Muscle of leg (tissue), 11 donors: ENCODE data around the gene INSM1. TPM values are rescaled to one million over a fixed set of nuclear protein-coding genes. Genes with fewer than 3 reads are reported as not detected.
A peak's percentile ranks its signal among the peaks of the same experiment; 100 is the strongest.

Experiments
- DNase-seq: peaks from one replicate; pipeline ENCODE4 v3.0.0; 2013
- H3K27ac ChIP-seq: one replicate; pipeline ENCODE4 v1.5.1; 2013; ENCODE audit warnings: mild to moderate bottlenecking, low read length, control low read depth
- H3K27me3 ChIP-seq: one replicate; pipeline ENCODE4 v1.6.1; 2013; ENCODE audit warnings: low read length; ENCODE audit not compliant: control insufficient read depth, insufficient read depth
- H3K36me3 ChIP-seq: one replicate; pipeline ENCODE4 v1.6.1; 2013; ENCODE audit warnings: low read length; ENCODE audit not compliant: control insufficient read depth, insufficient read depth
- H3K4me1 ChIP-seq: one replicate; pipeline ENCODE4 v1.6.1; 2013; ENCODE audit warnings: low read length; ENCODE audit not compliant: control insufficient read depth, insufficient read depth
- H3K4me3 ChIP-seq: one replicate; pipeline ENCODE4 v1.5.1; 2013; ENCODE audit warnings: low read length, control low read depth
- H3K9me3 ChIP-seq: replicated peaks from 2 replicates; pipeline ENCODE4 v1.6.1; 2013; ENCODE audit warnings: low read depth, low read length; ENCODE audit not compliant: control insufficient read depth
- whole genome bisulfite sequencing: methylation state at CpG from one replicate; pipeline ENCODE4 v1.1.5; 2013; ENCODE audit warnings: missing lambda C conversion rate; ENCODE audit not compliant: insufficient coverage; 5-methylcytosine and 5-hydroxymethylcytosine counted together
- polyA plus RNA-seq, 8 donors: library from polyadenylated mRNA; unstranded; fragments of 120-200 nt; gene quantifications; one replicate each; pipeline versions ENCODE4 v1.2.1 to v1.2.3, GENCODE V29; 2013; ENCODE audit warnings: inconsistent platforms in 1 of 8, low replicate concordance in 1 of 8; ENCODE audit not compliant: insufficient read length in 8 of 8, insufficient read depth in 1 of 8
- total RNA-seq: library from RNA; stranded (reverse); fragments of 120-200 nt; gene quantifications from one replicate; pipeline ENCODE4 v1.2.4, GENCODE V29; 2013

Gene INSM1
- total and polyA plus RNA-seq, 9 donors, result 0.04 to 0.48 (median 0.16) TPM

DNA sequence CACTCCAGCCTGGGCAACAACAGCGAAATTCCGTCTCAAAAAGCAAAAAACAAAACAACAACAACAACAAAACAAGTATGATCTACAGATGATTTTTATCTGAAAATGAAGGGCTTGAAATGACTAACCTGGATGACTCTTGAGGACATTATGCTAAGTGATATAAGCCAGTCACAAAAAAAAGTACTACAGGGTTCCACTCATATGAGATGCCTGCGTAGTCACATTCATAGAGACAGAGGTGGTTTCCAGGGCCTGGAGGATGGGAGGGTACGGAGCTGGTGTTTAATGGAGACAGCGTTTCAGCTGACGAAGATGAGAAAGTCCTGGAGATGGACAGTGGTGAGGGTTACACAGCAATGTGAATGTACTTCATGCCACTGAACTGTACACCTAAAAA is 8.3 kb upstream of the INSM1 start:
- Histone ChIP-seq H3K4me3 (no peak overlapping the region), H3K27me3 (peaks cover 39% of the 10 kb centered on the region), H3K4me1 (peaks cover 10% of the 10 kb centered on the region), H3K9me3 (peaks cover 4% of the 10 kb centered on the region), H3K36me3 (no peaks in the 10 kb centered on the region), H3K27ac (no peak overlapping the region)
- DNase-seq, result no peak
- no CpG with 5 or more reads among the region's 6 CpGs for WGBS

GRCh38 chr20:20360464-20360863 is 7.4 kb upstream of the INSM1 start:
- H3K4me3 ChIP-seq, result no peak overlapping the region
- no peak overlapping the region for H3K27ac ChIP-seq
- WGBS, result 0% methylated on average over 4 of the region's 6 CpGs
- H3K27me3 ChIP-seq, result peaks cover 48% of the 10 kb centered on the region
- no peaks in the 10 kb centered on the region for H3K9me3 ChIP-seq
- peaks cover 10% of the 10 kb centered on the region for H3K4me1 ChIP-seq
- peak; percentile 71 for DNase-seq
- no peaks in the 10 kb centered on the region for H3K36me3 ChIP-seq

- H3K27me3 ChIP-seq, result peaks cover 67% of the 10 kb centered on the region
- no peak for DNase-seq
Observed at GRCh38 chr20:20362774-20363433, 5.0 kb upstream of the INSM1 start.

DNA sequence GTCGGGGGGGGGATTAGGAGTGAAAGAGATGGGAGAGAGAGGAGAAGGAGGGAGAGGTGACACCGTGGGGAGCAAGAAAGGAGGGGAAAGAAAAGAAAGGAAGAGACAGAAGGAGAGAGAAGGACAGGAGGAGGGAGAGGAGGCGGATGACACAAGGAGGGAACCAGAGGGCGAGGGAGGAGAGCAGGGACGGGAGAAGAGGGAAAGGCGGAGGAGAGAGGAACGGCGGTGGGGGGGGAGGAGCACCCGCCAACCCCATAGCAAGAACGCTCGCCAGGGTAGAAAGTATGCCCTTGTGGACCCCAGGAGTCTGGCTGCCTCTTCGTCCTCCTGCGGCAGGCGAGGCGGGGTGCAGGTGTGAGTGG is 4.5 kb upstream of the INSM1 start:
- no peak overlapping the region for H3K27ac ChIP-seq
- WGBS, result 0% methylated on average over 8 of the region's 15 CpGs

More at GRCh38 chr20:20362774-20363433, 5.0 kb upstream of the INSM1 start:
- 3% methylated on average over 11 of the region's 17 CpGs for WGBS
- peaks cover 16% of the 10 kb centered on the region for H3K4me1 ChIP-seq
- H3K27ac ChIP-seq, result no peak overlapping the region
- H3K9me3 ChIP-seq, result no peaks in the 10 kb centered on the region
- H3K36me3 ChIP-seq, result no peaks in the 10 kb centered on the region
- H3K4me3 ChIP-seq, result no peak overlapping the region

GRCh38 chr20:20363799-20364592 is 3.9 kb upstream of the INSM1 start:
- Histone ChIP-seq H3K36me3 (no peaks in the 10 kb centered on the region), H3K27ac (no peak overlapping the region), H3K4me1 (peaks cover 16% of the 10 kb centered on the region), H3K27me3 (peaks cover 70% of the 10 kb centered on the region), H3K4me3 (no peak overlapping the region), H3K9me3 (no peaks in the 10 kb centered on the region)
- no peak for DNase-seq
- under 1% methylated on average over 63 of the region's 70 CpGs for WGBS

More for the DNA sequence above, 4.5 kb upstream of the INSM1 start:
- H3K36me3 ChIP-seq, result no peaks in the 10 kb centered on the region
- DNase-seq, result no peak
- H3K4me1 ChIP-seq, result peaks cover 16% of the 10 kb centered on the region
- peaks cover 67% of the 10 kb centered on the region for H3K27me3 ChIP-seq
- H3K9me3 ChIP-seq, result no peaks in the 10 kb centered on the region
- H3K4me3 ChIP-seq, result no peak overlapping the region

GRCh38 chr20:20364593-20365479 is 3.1 kb upstream of the INSM1 start:
- WGBS, result 2% methylated on average over 64 of the region's 70 CpGs

GRCh38 chr20:20365480-20366161 is 2.3 kb upstream of the INSM1 start:
- Histone ChIP-seq H3K27ac (no peak overlapping the region), H3K4me3 (no peak overlapping the region), H3K36me3 (no peaks in the 10 kb centered on the region), H3K9me3 (no peaks in the 10 kb centered on the region), H3K4me1 (peaks cover 20% of the 10 kb centered on the region), H3K27me3 (peaks cover 77% of the 10 kb centered on the region)
- no peak for DNase-seq
- 4% methylated on average over 8 of the region's 18 CpGs for WGBS

More at GRCh38 chr20:20364593-20365479, 3.1 kb upstream of the INSM1 start:
- Histone ChIP-seq H3K4me3 (no peak overlapping the region), H3K4me1 (peaks cover 20% of the 10 kb centered on the region), H3K36me3 (no peaks in the 10 kb centered on the region), H3K9me3 (no peaks in the 10 kb centered on the region), H3K27me3 (peaks cover 74% of the 10 kb centered on the region), H3K27ac (no peak overlapping the region)
- DNase-seq, result no peak

- H3K36me3 ChIP-seq, result no peaks in the 10 kb centered on the region
- H3K4me3 ChIP-seq, result no peak overlapping the region
- peaks cover 20% of the 10 kb centered on the region for H3K4me1 ChIP-seq
- DNase-seq, result no peak
- WGBS, result 0% methylated on average over 9 of the region's 19 CpGs
- H3K9me3 ChIP-seq, result no peaks in the 10 kb centered on the region
- peaks cover 79% of the 10 kb centered on the region for H3K27me3 ChIP-seq
- no peak overlapping the region for H3K27ac ChIP-seq
Observed at GRCh38 chr20:20366551-20366875, 1.4 kb upstream of the INSM1 start.

DNA sequence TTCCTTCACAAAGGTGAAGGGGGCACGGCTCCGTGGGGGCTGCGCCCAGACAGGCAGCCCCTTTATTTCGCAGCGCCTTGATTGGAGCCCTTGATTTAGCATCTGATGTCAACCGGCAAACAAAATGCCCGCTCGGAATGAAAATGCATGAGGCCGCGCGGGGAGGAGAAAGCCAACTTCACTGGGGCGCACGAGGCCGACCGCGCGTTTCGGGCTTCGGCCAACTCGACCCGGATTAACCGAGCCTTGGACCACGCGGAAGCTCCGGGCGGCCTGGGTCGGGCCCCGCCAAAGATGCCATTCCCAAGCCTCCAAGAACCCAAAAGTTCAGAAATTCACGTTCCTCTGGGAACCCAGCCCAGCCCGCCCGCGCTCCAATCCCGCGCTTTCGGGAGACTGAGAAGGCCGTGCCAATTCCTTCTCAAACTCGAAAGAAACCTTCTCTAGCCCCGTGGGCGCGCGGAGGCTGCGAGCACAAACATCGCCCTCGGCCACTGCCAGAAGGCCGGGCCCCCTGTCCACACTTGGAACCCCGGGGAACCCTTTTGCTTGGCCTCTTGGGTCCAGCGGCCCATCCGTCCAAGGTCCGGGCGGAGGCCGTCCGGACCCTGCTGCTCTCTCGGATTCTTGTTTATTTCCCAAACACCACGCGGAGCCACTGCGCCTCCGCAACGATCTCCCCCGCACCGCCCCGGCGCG is 879 bp upstream of the INSM1 start:
- peaks cover 20% of the 10 kb centered on the region for H3K4me1 ChIP-seq
- no peak for DNase-seq
- under 1% methylated on average over 63 of the region's 63 CpGs for WGBS
- H3K27ac ChIP-seq, result no peak overlapping the region
- peak overlapping the region; percentile 30 for H3K4me3 ChIP-seq
- no peaks in the 10 kb centered on the region for H3K36me3 ChIP-seq
- peaks cover 81% of the 10 kb centered on the region for H3K27me3 ChIP-seq
- no peaks in the 10 kb centered on the region for H3K9me3 ChIP-seq
